Natural killer cell (primary cell): Measurements from ENCODE around the gene CDKN1C. TPM values are rescaled to one million over a fixed set of nuclear protein-coding genes. Genes with fewer than 3 reads are reported as not detected.

Source experiments
- ATAC-seq, 3 donors: fragments of 150-1000 bp in 2 of 3; fragments of 200-7000 bp in 1 of 3; cut with Tn5 transposase; 1 replicate in 1 of 3; 2 replicates in 2 of 3; pipeline ENCODE4 v1.10.0; 2021; ENCODE audit warnings: mild to moderate bottlenecking in 2 of 3, moderate library complexity in 2 of 3
- DNase-seq, 2 donors: peaks; one replicate each; pipeline versions ENCODE4 v3.0.0 to v3.0.0-alpha.2; 2013 to 2021; ENCODE audit warnings: mixed read lengths in 1 of 2
- H3K27ac ChIP-seq: one replicate; pipeline ENCODE4 v1.5.1; 2013; ENCODE audit warnings: mild to moderate bottlenecking, low read length
- H3K27me3 ChIP-seq: one replicate; pipeline ENCODE4 v1.6.1; 2013; ENCODE audit warnings: low read length; ENCODE audit not compliant: control insufficient read depth, insufficient read depth
- H3K36me3 ChIP-seq: one replicate; pipeline ENCODE4 v1.6.1; 2013; ENCODE audit warnings: low read length; ENCODE audit not compliant: control insufficient read depth, insufficient read depth
- H3K4me1 ChIP-seq: one replicate; pipeline ENCODE4 v1.6.1; 2013; ENCODE audit warnings: low read length; ENCODE audit not compliant: control insufficient read depth, insufficient read depth
- H3K4me3 ChIP-seq: one replicate; pipeline ENCODE4 v1.5.1; 2013; ENCODE audit warnings: low read length
- H3K9me3 ChIP-seq: one replicate; pipeline ENCODE4 v1.6.1; 2013; ENCODE audit warnings: low read length; ENCODE audit not compliant: control insufficient read depth, insufficient read depth
- H3K27ac Mint-ChIP-seq, 2 donors: one replicate each; pipeline ENCODE4 v1.8.0; 2022; ENCODE audit warnings: mild to moderate bottlenecking in 2 of 2, mixed read lengths in 2 of 2, moderate library complexity in 1 of 2
- H3K27me3 Mint-ChIP-seq, 2 donors: one replicate each; pipeline ENCODE4 v1.8.0; 2022; ENCODE audit warnings: low read depth in 2 of 2, mixed read lengths in 2 of 2
- H3K36me3 Mint-ChIP-seq: one replicate; pipeline ENCODE4 v1.8.0; 2022; ENCODE audit warnings: mixed read lengths
- H3K4me1 Mint-ChIP-seq, 2 donors: one replicate each; pipeline ENCODE4 v1.8.0; 2022; ENCODE audit warnings: mixed read lengths in 2 of 2
- H3K4me3 Mint-ChIP-seq: one replicate; pipeline ENCODE4 v1.8.0; 2022; ENCODE audit warnings: mild to moderate bottlenecking, moderate library complexity, mixed read lengths
- H3K9me3 Mint-ChIP-seq, 2 donors: one replicate each; pipeline ENCODE4 v1.8.0; 2022; ENCODE audit warnings: mixed read lengths in 2 of 2
- CTCF ChIP-seq: fragments of 200-600 bp; IDR thresholded peaks from one replicate; pipeline ENCODE4 v1.8.0; 2022; ENCODE audit warnings: antibody characterized with exemption
- WGBS: methylation state at CpG from one replicate; pipeline ENCODE4 v1.1.7; 2013; ENCODE audit warnings: missing lambda C conversion rate; ENCODE audit not compliant: insufficient coverage; 5-methylcytosine and 5-hydroxymethylcytosine counted together
- intact Hi-C: fragments of 100-400 bp; cut with micrococcal nuclease; formaldehyde crosslinking; loops from one replicate; pipeline ENCODE4 v1.14.2; 2022
- total RNA-seq, 4 donors: library from RNA; stranded (reverse); fragments of 120-200 nt in 1 of 4; gene quantifications; one replicate each; pipeline versions ENCODE4 v1.2.3 to v1.2.4, GENCODE V29; 2013 to 2022

The CDKN1C gene
- total RNA-seq, 3 donors from 2014 or later (not counting 1 experiment from before 2014, with no cell fraction given): 2.6 to 27.9 (median 6.3) TPM

- no peaks in the 10 kb centered on the region for H3K9me3 ChIP-seq
- no peak overlapping the region for H3K4me3 ChIP-seq
- no peaks in the 10 kb centered on the region for H3K36me3 ChIP-seq
- intact Hi-C loops: no loop called here
- Mint-ChIP-seq H3K36me3 (no peaks in the 10 kb centered on the region), H3K4me1 (no peaks in the 10 kb centered on the region), H3K9me3 (no peaks in the 10 kb centered on the region), H3K4me3 (no peak overlapping the region), H3K27me3 (no peaks in the 10 kb centered on the region), H3K27ac (no peak overlapping the region)
- TF ChIP-seq CTCF: no peak
- ATAC-seq (no peak), DNase-seq (no peak)
- WGBS: 92% methylated on average over 28 of the region's 29 CpGs
- no peaks in the 10 kb centered on the region for H3K4me1 ChIP-seq
- no peaks in the 10 kb centered on the region for H3K27me3 ChIP-seq
- no peak overlapping the region for H3K27ac ChIP-seq
Measured at GRCh38 chr11:2921742-2922493, 36.3 kb upstream of the CDKN1C start.

- H3K4me3 Mint-ChIP-seq: no peak overlapping the region
- no peak overlapping the region for H3K27ac Mint-ChIP-seq
Measured at GRCh38 chr11:2921261-2921660, 35.7 kb upstream of the CDKN1C start.

GRCh38 chr11:2920343-2920742, 34.8 kb upstream of the CDKN1C start:
- Mint-ChIP-seq H3K27me3 (no peaks in the 10 kb centered on the region), H3K9me3 (no peaks in the 10 kb centered on the region), H3K4me1 (no peaks in the 10 kb centered on the region), H3K27ac (no peak overlapping the region), H3K36me3 (no peaks in the 10 kb centered on the region), H3K4me3 (no peak overlapping the region)
- Histone ChIP-seq H3K36me3 (no peaks in the 10 kb centered on the region), H3K27me3 (no peaks in the 10 kb centered on the region), H3K4me1 (no peaks in the 10 kb centered on the region), H3K27ac (no peak overlapping the region), H3K9me3 (no peaks in the 10 kb centered on the region), H3K4me3 (no peak overlapping the region)
- intact Hi-C loops: no loop called here
- no peak for TF ChIP-seq CTCF
- no peak for DNase-seq
- WGBS: 93% methylated on average over 12 of the region's 12 CpGs
- ATAC-seq: no peak

More at GRCh38 chr11:2921261-2921660, 35.7 kb upstream of the CDKN1C start:
- H3K27me3 Mint-ChIP-seq: no peaks in the 10 kb centered on the region
- no peaks in the 10 kb centered on the region for H3K36me3 Mint-ChIP-seq
- DNase-seq (no peak), ATAC-seq (no peak)
- Histone ChIP-seq H3K27ac (no peak overlapping the region), H3K9me3 (no peaks in the 10 kb centered on the region), H3K36me3 (no peaks in the 10 kb centered on the region), H3K4me3 (no peak overlapping the region), H3K4me1 (no peaks in the 10 kb centered on the region), H3K27me3 (no peaks in the 10 kb centered on the region)
- H3K4me1 Mint-ChIP-seq: no peaks in the 10 kb centered on the region
- no peaks in the 10 kb centered on the region for H3K9me3 Mint-ChIP-seq
- intact Hi-C loops: no loop called here
- TF ChIP-seq CTCF: no peak
- 95% methylated on average over 9 of the region's 16 CpGs for WGBS

GRCh38 chr11:2919837-2920236, 34.3 kb upstream of the CDKN1C start:
- Mint-ChIP-seq H3K9me3 (no peaks in the 10 kb centered on the region), H3K27ac (no peak overlapping the region), H3K4me3 (no peak overlapping the region), H3K27me3 (no peaks in the 10 kb centered on the region), H3K4me1 (no peaks in the 10 kb centered on the region), H3K36me3 (no peaks in the 10 kb centered on the region)
- Histone ChIP-seq H3K36me3 (no peaks in the 10 kb centered on the region), H3K27ac (no peak overlapping the region), H3K4me3 (no peak overlapping the region), H3K27me3 (no peaks in the 10 kb centered on the region), H3K4me1 (no peaks in the 10 kb centered on the region), H3K9me3 (no peaks in the 10 kb centered on the region)
- ATAC-seq (no peak), DNase-seq (no peak)
- no peak for TF ChIP-seq CTCF
- intact Hi-C loops: no loop called here
- 94% methylated on average over 13 of the region's 13 CpGs for WGBS
